GM04503 (cell line): ENCODE measurements around the gene ADAMTSL4.
"Not testable (repeated sequence)": the region's sequence is repeated elsewhere in the genome, so short reads cannot be mapped to it uniquely, and the experiment has no call there.

Source experiments
- DNase-seq: peaks from one replicate; pipeline ENCODE4 v3.0.0-alpha.2; 2012; ENCODE audit warnings: low read depth

Gene ADAMTSL4

GRCh38 chr1:150582371-150582770 lies 33.2 kb downstream of the ADAMTSL4 start:
- DNase-seq, result no peak

GRCh38 chr1:150596095-150596892 lies 47.1 kb downstream of the ADAMTSL4 start:
- no peak for DNase-seq

GRCh38 chr1:150596976-150597375 lies 47.8 kb downstream of the ADAMTSL4 start:
- DNase-seq, result no peak

GRCh38 chr1:150598346-150598745 lies 49.1 kb downstream of the ADAMTSL4 start:
- not testable (repeated sequence) for DNase-seq

- no peak for DNase-seq
Measured at GRCh38 chr1:150601540-150601939, 52.3 kb downstream of the ADAMTSL4 start.

GRCh38 chr1:150602372-150602771 lies 53.2 kb downstream of the ADAMTSL4 start:
- not testable (repeated sequence) for DNase-seq

- no peak for DNase-seq
Measured at GRCh38 chr1:150603711-150604110, 54.5 kb downstream of the ADAMTSL4 start.

GRCh38 chr1:150604226-150604588 lies 55.0 kb downstream of the ADAMTSL4 start:
- DNase-seq, result no peak

- DNase-seq, result not testable (repeated sequence)
Measured at GRCh38 chr1:150605451-150605731, 56.2 kb downstream of the ADAMTSL4 start.

GRCh38 chr1:150606463-150607142 lies 57.4 kb downstream of the ADAMTSL4 start:
- DNase-seq, result no peak

GRCh38 chr1:150609732-150610131 lies 60.5 kb downstream of the ADAMTSL4 start:
- DNase-seq, result no peak
